COLO668 (cell line): ENCODE results near the gene MPO.
A peak's percentile ranks its signal among the peaks of the same experiment; 100 is the strongest.

Source experiments
- DNase-seq: peaks from one replicate; lab custom pipeline; 2025; ENCODE audit not compliant: unreplicated experiment; lab: John Stamatoyannopoulos, UW

MPO gene

DNA sequence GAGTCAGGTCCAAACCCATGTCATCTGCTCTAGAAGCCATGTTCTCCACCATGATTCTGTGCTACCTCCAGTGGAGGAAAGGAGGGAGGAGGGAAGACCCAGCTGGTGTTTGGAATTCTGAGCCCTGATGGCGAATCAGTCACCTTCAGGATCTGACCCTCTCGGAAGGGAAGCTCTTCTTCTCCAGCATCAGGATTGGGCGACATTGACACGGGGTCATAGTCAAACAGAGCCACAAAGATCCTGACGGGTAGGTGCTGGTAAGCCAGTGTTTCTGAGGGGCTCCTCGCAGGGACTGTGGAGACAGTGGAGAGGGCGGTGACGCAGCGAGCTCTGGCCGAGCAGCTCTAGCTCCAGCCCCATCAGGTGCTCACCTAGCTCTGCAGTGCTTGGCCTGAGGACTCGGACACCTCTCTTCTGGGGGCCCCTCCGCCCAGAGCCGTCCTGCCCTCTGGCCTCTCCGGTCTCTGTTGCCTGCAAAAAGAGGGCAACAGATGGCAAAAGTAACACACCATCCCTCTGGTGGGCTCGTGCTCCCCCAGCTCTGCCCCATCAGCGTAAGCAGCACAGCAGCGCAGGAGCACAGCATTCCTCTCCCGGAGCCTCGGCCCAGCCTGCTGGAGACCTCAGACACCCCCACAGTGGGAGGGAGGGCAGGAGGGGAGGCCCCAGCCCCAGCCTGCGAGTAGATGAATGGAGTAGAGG lies 26.9 kb upstream of the MPO start:
- DNase-seq = no peak

DNA sequence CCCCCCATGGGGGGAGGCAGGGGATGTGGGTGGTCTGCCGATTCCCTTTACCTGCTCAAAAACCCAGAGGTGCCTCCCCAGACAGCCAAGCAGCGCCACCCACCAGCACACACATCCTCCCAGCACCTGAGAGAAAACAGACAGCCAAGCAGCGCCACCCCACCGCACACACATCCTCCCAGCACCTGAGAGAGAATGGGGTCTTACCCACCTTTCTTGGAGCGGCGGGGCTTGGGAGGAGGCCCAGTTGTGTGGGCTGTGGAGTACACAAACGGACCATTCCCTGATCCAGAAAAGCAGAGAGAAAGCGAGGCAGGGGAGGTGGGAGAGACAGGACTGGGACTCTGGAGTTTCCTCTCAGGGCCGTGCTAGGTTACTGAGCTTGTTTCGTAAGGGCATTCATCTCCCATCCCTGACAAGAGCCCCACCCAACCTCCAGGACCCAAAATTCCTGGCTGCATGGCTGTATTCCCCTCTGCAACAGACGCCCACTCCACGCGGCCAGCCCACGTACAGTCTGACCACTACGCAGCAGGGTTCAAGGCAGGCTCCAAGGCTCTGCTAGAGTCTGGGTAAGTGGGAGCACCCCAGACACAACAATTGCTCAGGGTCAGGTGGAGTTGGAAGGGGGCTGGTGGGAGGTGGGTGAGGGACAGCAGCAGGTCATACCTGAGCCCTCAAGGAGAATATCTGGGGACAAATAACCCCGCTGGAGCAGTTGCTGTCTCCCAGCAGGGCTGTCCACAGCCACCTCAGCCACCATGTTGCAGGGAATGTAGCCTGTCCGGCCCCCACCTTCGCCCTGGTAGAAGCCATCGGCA lies 25.6 kb upstream of the MPO start:
- no peak for DNase-seq

DNA sequence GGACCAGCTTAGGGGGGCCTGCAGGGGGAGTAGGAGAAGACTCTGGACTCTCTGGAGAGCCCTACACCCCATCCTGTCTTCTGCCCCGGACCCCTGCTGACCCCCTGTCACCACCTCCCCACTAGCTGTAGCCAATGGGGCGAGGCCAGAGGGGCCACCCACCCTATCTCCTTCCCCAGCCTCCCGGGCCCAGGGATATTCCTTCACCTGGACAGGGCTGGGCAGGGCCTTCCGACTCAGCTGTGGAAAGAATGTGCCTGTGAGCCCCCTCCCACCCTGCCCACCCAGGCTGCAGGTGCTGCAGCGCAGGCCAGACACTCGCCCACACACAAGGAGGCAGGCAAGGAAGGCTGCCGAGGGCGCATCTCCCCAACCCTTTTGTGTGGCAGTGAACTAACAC lies 24.9 kb upstream of the MPO start:
- DNase-seq = no peak

DNA sequence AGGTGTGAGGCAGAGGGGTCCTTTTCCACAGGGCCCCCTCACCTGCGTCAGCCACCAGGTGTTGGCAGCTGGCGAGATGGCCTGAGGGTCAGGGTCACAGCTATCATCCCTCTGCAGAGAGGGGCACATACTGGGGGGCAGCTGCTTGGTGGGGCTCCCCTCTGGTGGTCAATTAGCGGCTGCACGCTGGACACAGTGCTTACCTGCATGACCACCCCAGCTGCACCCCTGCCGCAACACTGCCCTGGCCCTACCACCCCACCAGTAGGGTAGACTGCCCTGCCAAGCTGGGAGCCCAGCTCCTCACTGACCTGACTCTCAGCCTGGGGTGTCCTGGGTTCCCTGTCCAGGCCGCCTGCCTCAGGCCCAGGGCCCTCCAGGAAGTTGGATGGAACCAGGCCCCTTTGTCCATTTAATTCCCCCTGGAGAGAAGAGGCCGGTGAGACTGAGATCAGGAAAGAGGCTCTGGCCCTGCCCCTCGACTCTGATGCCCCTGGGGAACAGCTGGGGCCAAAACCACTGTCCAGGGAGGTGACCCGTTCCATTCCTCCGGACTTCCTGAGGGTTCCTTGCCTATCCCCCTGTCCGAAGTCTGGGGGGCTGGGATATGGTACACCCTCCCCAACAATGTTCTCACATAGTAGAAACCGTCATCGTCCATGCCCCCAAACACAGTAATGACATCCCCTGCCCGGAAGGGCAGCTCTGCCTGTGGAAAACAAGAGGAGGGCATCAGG lies 24.2 kb upstream of the MPO start:
- DNase-seq = no peak

DNA sequence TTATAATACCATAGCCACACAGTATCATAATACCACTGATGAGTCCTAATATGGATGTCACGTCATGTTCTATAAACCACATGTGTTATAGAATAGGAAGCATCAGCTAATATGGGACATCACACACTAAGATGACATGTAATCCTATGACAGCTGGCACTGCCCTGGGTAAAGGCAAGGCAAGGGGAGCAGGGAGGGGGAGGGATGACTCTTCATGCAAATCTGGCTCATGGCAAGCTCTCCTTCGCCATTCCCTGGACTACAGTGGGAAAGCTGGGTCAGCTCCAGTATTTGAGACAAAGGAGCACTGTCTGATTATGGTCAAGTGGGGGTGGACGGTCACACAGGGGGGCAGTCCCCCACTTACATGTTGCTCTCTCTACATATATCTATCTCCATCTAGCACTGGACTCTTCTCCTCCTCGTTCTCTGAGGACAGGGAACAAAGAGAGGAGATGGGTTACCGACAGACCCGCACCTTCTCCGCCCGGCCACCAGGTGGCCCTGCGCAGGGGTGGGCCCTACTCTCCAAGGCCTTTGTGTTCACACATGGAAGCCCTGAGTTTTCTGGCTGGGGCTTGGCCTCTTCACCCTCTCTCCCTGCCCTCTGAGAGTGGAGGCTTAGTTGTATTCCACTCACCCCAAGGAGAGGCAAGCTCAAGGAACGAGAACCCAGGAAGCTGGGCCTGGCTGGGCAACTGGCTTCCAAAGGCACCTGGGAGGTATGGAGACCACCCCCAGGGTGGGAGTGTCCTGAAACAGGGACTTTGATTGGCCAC lies 23.4 kb upstream of the MPO start:
- DNase-seq = peak; percentile 23

DNA sequence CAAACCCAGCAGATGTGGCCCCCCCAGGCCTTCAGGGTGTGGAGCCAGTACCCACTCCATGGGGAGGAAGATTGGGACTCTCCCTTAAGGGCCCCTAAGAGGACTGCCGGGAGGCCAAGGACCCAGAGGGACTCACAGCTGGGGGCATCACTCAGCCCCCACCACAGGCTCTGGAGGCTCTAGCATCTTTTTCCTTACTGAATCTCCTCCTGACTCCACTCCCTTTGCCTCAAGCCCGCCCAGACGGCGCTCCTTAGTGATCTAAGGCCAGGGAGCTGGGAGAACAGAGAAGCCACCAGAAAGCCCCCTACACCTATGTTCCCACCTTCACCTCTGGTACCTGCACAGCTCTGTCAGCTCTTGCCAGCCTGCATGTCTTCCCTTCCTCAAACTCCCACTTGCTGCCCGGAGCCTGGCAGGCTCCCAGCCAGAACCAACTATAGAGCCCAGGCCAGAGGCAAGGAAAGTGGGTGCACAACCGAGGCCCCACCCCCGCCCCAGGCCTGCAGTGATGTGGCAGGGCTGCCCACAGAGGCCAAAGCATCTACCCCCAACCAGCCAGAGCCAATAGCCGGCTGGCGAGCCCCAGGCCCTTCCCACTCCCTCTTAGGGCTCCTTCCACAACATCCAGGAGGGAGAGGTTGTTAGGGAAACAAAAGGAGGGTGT lies 22.3 kb upstream of the MPO start:
- no peak for DNase-seq

DNA sequence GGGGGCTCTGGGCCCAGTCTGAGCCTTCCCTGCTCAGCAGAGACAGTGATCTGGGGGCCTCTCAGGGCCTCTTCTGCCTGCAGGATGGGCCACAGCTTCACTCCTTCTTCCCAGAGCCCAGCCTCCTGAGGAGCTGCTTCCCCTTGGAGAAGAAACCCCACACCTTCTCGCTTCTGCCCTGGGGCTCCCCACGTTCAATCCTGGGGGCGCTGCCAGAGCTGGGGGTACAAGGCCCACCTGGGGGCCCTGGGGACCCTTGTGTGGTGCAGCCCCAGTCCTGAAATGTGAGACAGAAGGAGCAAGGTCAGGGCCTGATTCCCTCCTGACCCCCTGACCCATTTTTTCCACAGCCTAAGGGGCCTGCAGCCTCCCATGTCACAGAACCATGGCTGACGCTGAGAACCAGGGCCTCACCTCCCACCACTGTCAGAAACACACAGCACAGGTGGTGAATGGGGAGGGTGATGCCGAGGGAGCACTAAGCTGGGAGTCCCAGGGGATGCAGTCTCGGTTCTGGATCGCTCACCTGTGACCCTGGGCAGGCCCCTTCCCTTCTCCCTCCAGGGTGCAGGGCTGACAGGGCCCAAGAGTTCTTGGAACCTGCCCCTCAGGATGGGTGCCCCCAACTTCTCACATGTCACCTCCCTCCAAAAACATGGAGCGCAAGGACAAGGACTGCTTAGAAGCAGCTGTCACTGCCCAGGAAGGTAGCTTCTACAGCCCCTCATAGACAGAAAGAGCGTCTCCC lies 21.6 kb upstream of the MPO start:
- DNase-seq = no peak

DNA sequence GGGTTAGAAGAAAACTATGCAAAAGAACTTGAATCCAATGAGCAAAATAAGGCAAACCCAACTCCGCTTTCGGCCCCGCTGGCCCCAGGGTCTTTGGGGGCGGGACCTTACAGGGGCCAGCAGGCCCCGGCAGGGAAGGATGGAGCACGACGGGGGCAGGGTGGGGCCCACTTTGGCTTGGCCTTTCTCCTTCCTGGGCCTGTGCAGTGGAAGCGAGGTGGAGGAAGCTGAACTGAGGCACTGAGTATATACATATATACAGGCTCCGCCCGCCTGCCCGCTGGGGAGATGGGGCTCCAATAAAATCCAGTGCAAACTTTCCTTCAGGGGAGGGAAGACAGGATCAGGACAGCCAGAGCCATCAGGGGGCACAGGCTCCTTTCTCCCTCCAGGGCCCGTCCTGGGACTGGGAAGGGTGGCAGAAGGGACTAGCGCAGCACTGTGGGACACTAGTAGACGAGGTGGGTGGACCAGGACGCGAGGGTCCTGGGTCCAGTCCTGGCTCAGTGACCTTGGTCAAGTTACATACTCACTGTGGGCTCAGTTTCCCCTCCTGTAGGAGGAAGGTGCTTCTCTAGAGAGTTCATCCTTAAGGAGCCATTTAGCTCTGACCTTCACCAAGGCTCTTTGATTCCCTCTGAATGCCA lies 20.9 kb upstream of the MPO start:
- no peak for DNase-seq

DNA sequence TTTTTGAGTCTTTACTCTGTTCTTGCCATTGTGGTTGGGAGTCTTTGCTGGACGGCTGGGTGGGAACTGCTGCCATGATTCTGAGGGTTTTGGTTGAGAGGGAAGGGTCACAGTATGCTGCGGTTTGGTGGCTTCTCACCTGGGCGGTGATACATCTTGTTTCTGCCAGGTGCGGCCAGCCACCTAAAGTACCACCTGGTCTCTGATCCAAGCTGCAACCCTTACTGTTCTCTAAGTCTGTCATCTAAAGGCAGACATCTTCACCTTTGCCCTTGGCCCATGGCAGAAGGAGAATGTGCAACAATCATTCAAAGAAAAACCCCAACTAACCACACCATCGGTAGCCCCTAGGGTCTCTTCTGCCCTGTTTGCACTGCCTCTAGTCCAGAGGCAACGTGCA lies 19.6 kb upstream of the MPO start:
- no peak for DNase-seq

DNA sequence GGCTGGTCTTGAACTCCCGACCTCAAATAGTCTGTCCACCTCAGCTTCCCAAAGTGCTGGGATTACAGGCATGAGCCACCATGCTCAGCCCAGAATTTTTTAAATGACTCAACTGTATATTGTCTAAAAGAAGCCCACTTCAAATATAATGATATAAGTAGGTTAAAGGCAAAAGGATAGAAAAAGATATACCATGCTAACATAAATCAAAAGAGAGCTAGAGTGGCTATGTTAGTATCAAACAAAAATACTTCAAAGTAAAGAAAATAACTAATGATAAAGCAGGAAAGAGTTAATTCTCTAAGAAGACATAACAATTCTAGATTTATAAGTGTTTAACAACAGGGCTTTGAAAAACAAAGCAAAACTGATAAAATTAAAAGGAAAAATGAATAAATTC lies 13.3 kb upstream of the MPO start:
- DNase-seq = no peak

DNA sequence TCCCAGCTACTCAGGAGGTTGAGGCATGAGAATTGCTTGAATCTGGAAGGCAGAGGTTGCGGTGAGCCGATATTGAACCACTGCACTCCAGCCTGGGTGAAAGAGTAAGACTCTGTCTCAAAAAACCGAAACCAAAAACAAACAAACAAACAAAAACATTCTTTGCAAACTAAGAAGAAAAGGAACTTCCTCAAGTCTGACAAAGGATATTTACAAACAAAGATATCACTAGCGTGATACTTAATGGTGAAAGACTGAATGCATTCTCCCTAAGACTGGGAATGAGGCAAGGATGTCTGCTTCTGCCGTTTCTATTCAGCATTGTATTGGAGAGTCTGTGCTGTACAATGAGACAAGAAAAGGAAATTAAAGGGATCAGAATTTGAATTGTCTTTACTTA lies 10.5 kb upstream of the MPO start:
- DNase-seq = no peak

DNA sequence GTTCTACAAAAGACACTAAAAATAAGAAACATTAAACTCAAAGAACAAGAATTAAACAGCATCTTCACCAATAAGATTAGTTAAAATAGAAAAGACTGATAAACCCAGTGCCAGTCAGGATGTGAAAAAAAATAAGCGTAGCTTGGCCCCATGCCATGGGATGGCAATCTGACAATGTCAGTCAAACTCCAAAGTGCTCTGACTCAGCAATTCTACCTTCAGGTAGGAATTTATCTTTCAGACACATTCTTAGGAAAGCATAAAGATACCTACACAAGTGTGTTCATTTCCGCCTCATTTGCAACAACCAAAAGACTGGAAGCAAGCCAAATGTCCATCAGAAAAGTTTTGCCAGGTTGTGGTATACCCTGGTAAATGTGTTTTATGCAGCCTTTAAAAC lies 9.1 kb upstream of the MPO start:
- DNase-seq = no peak

DNA sequence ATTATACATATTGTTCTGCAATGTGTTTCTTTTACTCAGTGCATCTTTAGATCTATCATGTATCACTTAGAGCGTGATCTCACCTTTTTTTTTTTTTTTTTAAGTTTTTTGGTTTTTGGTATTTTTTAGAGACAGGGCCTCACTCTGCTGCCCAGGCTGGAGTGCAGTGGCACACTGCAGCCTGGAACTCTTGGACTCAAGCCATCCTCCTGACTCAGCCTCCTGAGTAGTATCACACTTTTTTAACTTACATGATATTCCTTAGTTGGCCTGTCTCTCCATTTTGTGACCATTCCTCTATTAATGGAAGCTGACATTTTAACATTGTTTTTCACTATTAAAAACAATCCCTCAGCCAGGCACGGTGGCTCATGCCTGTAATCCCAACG lies 4.7 kb upstream of the MPO start:
- no peak for DNase-seq

DNA sequence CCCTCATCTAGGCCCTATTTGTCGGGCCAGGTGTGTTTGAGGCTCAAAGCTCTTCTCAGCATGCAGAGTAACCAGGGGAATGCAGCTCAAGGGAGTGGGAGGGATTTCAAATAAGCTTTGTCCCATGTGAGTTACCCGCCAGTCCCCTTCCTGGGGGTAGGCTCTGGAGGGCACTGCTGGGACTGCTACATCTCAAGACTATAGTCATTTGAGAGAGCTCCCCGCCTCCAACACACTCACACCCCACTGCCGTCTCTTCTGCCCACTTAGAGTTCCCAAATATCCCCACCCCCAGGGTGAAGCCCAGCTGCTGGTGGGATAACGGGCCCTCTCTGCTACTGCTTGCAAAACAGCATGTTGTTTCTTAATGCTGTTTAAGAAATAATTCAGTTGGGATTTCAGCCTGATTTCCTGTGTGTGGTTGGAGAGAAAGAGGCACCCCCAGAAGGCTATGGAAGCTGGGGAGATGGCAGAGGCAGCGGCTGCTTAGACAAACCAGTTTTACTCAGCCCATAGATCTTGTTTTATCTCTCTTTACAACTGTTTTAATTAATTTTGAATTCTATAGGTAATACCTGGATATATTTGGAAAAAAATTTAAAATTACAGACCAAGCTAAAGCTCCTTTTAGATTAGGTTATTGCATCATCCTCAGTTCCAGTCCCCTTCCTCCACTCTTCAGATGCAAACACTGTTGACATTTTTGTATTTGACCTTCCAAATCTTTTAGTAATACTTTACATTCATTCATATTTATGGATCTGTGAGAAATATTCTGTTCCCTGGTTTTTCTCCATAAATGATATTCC lies 4.1 kb upstream of the MPO start:
- no peak for DNase-seq

DNA sequence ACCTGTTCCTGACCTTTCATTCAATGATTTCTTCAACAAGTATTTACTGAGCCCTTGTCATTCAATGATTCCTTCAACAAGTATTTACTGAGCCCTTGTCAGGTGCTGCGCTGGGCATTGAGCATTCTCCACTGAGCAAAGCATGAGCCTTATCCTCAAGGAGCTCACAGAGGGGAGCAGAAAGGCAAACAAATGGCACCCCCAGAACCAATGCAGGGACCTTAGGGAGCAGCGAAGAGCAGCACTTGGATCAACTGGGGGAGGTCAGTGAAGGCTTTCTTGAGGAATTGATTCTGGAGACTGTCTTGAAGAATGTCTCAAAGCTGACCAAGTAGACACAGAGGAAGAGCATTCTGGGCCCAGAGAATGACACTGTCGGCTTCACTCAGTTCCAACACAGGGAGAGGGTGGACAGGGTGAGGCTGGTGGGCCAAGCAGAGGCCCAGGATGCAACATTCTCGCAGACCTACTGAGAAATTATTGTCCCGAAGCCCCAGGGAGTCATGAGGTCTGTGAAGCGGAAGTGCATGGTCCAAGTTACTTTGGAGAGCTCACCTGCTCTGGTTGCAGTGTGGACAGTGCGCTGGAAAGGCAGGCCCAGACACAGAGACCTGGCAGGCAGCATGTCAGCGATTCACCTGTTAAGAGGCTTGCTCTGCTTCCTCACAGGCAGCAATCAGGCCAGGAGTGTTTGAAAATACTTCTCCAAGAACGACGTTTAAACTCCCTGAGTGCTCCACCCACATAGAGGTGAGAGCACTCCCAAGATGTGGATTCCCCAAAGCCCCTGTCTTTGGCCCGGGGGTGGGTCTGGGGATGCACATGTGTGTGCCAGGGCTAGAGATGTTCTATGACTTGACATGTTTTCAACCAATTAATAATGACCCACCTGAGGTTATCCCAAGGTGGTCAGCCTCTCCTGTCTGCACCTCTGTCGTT lies 3.2 kb upstream of the MPO start:
- no peak for DNase-seq

DNA sequence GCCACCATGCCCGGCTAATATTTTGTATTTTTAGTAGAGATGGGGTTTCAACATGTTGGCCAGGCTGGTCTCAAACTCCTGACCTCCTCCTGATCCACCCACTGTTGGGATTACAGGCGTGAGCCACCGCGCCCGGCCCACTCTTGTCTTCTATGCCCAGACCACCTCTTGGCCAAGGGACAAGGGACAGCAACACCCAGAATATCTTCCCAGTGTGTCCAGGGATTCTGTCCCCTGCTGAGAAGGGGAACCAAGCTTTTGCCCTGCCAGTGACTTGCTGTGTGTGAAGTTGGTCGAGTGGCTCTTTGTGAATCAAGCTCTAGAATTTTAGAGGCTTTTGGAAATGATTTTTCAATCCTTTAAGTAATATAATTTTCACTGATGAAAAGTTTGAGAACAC lies 1.7 kb upstream of the MPO start:
- no peak for DNase-seq

DNA sequence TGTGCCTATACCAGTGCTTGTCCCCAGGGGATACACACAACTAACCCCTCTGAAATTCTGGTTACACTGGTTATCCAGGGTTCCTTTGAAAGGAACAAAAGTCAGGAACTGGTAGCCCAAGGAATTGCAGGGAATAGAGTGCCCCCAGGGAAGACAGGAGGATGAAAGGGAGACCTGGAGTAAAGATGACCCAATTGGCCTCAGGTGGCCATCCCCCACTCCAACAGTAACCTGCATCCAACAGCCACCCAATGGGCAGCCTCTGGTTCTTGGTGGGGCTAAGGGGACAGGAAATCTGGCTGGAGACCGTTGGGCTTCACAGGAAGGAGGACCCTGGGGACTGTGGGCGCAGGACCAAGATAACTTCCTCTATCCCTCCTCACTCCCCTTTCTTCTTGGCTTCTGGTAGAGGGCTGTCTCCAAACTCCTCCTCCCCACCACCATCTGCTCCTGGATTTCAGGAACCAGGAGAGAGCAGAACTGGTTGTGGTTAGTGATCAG lies 826 bp upstream of the MPO start:
- DNase-seq = no peak
